Spleen (tissue), 11 donors: ENCODE results near the gene RAD23B. TPM values are rescaled to one million over a fixed set of nuclear protein-coding genes. Genes with fewer than 3 reads are reported as not detected.

Source experiments
- DNase-seq: peaks from one replicate; pipeline ENCODE4 v3.0.0-alpha.2; 2020
- H3K27ac ChIP-seq, 8 donors: fragments of 200-600 bp; sonication (generic) in 7 of 8; 1 replicate in 4 of 8; 2 replicates in 4 of 8; pipeline versions ENCODE4 v1.5.0 to v1.8.0; 2016 to 2021; ENCODE audit warnings: inconsistent platforms in 4 of 8, mild to moderate bottlenecking in 4 of 8, moderate library complexity in 1 of 8
- H3K27me3 ChIP-seq, 7 donors: fragments of 200-600 bp; sonication (generic) in 6 of 7; replicated peaks in 1 of 7; 1 replicate in 4 of 7; 2 replicates in 3 of 7; pipeline versions ENCODE4 v1.5.0 to v1.8.0; 2016 to 2021; ENCODE audit warnings: inconsistent platforms in 3 of 7, mild to moderate bottlenecking in 1 of 7
- H3K36me3 ChIP-seq, 6 donors: fragments of 200-600 bp; sonication (generic) in 5 of 6; 1 replicate in 4 of 6; 2 replicates in 2 of 6; pipeline versions ENCODE4 v1.5.0 to v1.8.0; 2016 to 2021; ENCODE audit warnings: inconsistent platforms in 2 of 6
- H3K4me1 ChIP-seq, 6 donors: fragments of 200-600 bp; sonication (generic) in 5 of 6; 1 replicate in 3 of 6; 2 replicates in 3 of 6; pipeline versions ENCODE4 v1.5.0 to v1.8.0; 2016 to 2021; ENCODE audit warnings: inconsistent platforms in 3 of 6
- H3K4me3 ChIP-seq, 8 donors: fragments of 200-600 bp; sonication (generic) in 7 of 8; 1 replicate in 4 of 8; 2 replicates in 4 of 8; pipeline versions ENCODE4 v1.5.0 to v1.8.0; 2016 to 2021; ENCODE audit warnings: inconsistent platforms in 4 of 8, mild to moderate bottlenecking in 4 of 8, moderate library complexity in 2 of 8
- H3K9me3 ChIP-seq, 8 donors: fragments of 200-600 bp; sonication (generic) in 7 of 8; 1 replicate in 4 of 8; 2 replicates in 4 of 8; pipeline versions ENCODE4 v1.5.0 to v1.8.0; 2016 to 2021; ENCODE audit warnings: inconsistent platforms in 4 of 8
- CTCF ChIP-seq, 11 experiments: fragments of 200-600 bp in 7 of 11; fragments of 450-650 bp in 4 of 11; sonication (generic) in 4 of 11; IDR thresholded peaks in 8 of 11; conservative IDR thresholded peaks in 3 of 11; 1 replicate in 7 of 11; 2 replicates in 4 of 11; pipeline versions ENCODE4 v1.4.0 to v1.8.0; 2016 to 2021; ENCODE audit warnings: antibody characterized with exemption in 11 of 11, inconsistent platforms in 4 of 11, mild to moderate bottlenecking in 1 of 11
- POLR2A ChIP-seq, 3 donors: fragments of 450-650 bp; IDR thresholded peaks; one replicate each; pipeline ENCODE4 v1.5.1; 2017; ENCODE audit warnings: antibody characterized with exemption in 3 of 3, mild to moderate bottlenecking in 1 of 3
- POLR2AphosphoS5 ChIP-seq, 3 donors: sonication (generic); formaldehyde crosslinking; IDR thresholded peaks; one replicate each; pipeline ENCODE4 v1.5.1; 2017; ENCODE audit warnings: antibody characterized with exemption in 3 of 3
- WGBS, 5 donors: extraction: QIAGEN DNeasy Blood & Tissue Kit in 3 of 5; methylation state at CpG; one replicate each; pipeline versions ENCODE4 v1.1.5 to v1.1.7; 2013 to 2018; 5-methylcytosine and 5-hydroxymethylcytosine counted together
- intact Hi-C: fragments of 100-400 bp; cut with DNase I; formaldehyde crosslinking; loops from one replicate; pipeline ENCODE4 v1.15.0; 2023; ENCODE audit warnings: low total_unique reads
- polyA plus RNA-seq, 3 donors: library from polyadenylated mRNA; stranded (reverse); fragments of 200-250 nt; gene quantifications; one replicate each; pipeline ENCODE4 v1.2.1, GENCODE V29; 2013
- total RNA-seq, 7 donors: library from RNA; depleted of rRNA in 3 of 7; stranded (reverse); fragments of >200 nt in 3 of 7; fragmentation: NEBNext Ultra II Directional in 4 of 7; extraction: Animal tissue kit (Norgen Biotek cat#: 25700) in 4 of 7; gene quantifications; one replicate each; pipeline versions ENCODE4 v1.1.0 to v1.2.1, GENCODE V29; 2016 to 2021
- donor health status: healthy with polysubstance abuse.
- donor health status: DM: no; HTN: no; CAD: no; lungs with moderate emphysema.
- donor health status: DM: no; HTN: no; CAD: no.
- donor health status: Bipolar disorder and iron deficiency.
- donor health status: healthy.
- donor health status: DM: no; HTN: no; CAD: no.
- donor health status: DM: yes; HTN: yes; CAD: no.

The RAD23B gene
- total and polyA plus RNA-seq, 10 donors = 21.3 to 91.9 (median 64.5) TPM

- Histone ChIP-seq H3K27ac (no peak overlapping the region), H3K9me3 (peaks cover 0 to 8% (median 0%) of the 10 kb centered on the region in 8 donors), H3K36me3 (peaks cover 5 to 100% (median 73%) of the 10 kb centered on the region in 6 donors), H3K4me3 (no peak overlapping the region), H3K4me1 (peaks cover 0 to 17% (median 3%) of the 10 kb centered on the region in 6 donors), H3K27me3 (no peaks in the 10 kb centered on the region)
- intact Hi-C loops = no loop called here
- WGBS, 5 donors = 96 to 100% (median 98%) methylated on average over 7 of the region's 7 CpGs
- no peak for TF ChIP-seq CTCF (IDR thresholded peaks at IDR 0.05 in 8 of 11, conservative IDR thresholded peaks at IDR 0.05 in 3 of 11)
- TF ChIP-seq POLR2A (IDR thresholded peaks at IDR 0.05) = no peak
- peak in 1 of 3 donors; percentile 18 for TF ChIP-seq POLR2AphosphoS5 (IDR thresholded peaks at IDR 0.05)
- no peak for DNase-seq
These were observed 45.4 kb downstream of the RAD23B start for GRCh38 chr9:107328510-107328909.

DNA sequence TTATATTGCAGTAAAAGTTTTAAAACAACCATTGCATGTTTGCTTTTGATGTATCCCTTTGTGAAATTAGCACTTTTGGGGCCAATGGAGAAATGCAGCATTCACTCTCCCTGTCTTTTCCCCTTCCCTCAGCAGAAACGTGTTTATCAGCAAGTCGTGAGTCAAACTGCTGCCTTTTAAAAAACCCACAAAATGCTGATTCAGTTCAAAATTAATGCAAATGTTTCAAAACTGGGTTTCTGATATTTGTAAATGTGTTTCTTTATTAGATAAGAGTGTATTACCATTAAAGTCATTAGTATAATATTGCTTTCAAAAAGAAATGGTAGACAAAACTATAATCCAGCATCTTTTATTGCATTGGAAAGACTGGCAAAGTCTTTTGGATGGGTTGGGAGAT, 47.3 kb downstream of the RAD23B start:
- H3K36me3 ChIP-seq = peaks cover 5 to 100% (median 65%) of the 10 kb centered on the region in 6 donors
- 49 to 81% (median 53%) methylated on average over 2 of the region's 2 CpGs for WGBS, 5 donors

GRCh38 chr9:107332883-107333282, 49.8 kb downstream of the RAD23B start:
- no peak for TF ChIP-seq CTCF (IDR thresholded peaks at IDR 0.05 in 8 of 11, conservative IDR thresholded peaks at IDR 0.05 in 3 of 11)
- no peak for TF ChIP-seq POLR2AphosphoS5 (IDR thresholded peaks at IDR 0.05)
- no peak for TF ChIP-seq POLR2A (IDR thresholded peaks at IDR 0.05)
- intact Hi-C loops = loop anchor here (10.0 kb wide), 1 partner anchor 48 kb away; the partner anchor contains the start of gene RAD23B
- Histone ChIP-seq H3K36me3 (peaks cover 5 to 87% (median 55%) of the 10 kb centered on the region in 6 donors), H3K9me3 (no peaks in the 10 kb centered on the region), H3K27me3 (no peaks in the 10 kb centered on the region), H3K27ac (no peak overlapping the region), H3K4me3 (no peak overlapping the region), H3K4me1 (no peaks in the 10 kb centered on the region)
- WGBS, 5 donors = 91 to 100% (median 100%) methylated on average over 2 of the region's 2 CpGs
- DNase-seq = no peak

More for the DNA sequence above, 47.3 kb downstream of the RAD23B start:
- Histone ChIP-seq H3K27me3 (no peaks in the 10 kb centered on the region), H3K9me3 (peaks cover 0 to 7% (median 0%) of the 10 kb centered on the region in 8 donors), H3K4me3 (no peak overlapping the region), H3K4me1 (peaks cover 0 to 3% (median 0%) of the 10 kb centered on the region in 6 donors), H3K27ac (no peak overlapping the region)
- intact Hi-C loops = loop anchor here (10.0 kb wide), 1 partner anchor 46 kb away; the partner anchor contains the start of gene RAD23B
- no peak for DNase-seq
- no peak for TF ChIP-seq CTCF (IDR thresholded peaks at IDR 0.05 in 8 of 11, conservative IDR thresholded peaks at IDR 0.05 in 3 of 11)

GRCh38 chr9:107333363-107333762, 50.3 kb downstream of the RAD23B start:
- WGBS, 5 donors = 94 to 98% (median 98%) methylated on average over 2 of the region's 2 CpGs
- no peaks in the 10 kb centered on the region for H3K4me1 ChIP-seq
- no peak overlapping the region for H3K4me3 ChIP-seq
- H3K36me3 ChIP-seq = peaks cover 5 to 87% (median 53%) of the 10 kb centered on the region in 6 donors
- H3K27me3 ChIP-seq = no peaks in the 10 kb centered on the region
- H3K27ac ChIP-seq = no peak overlapping the region
- H3K9me3 ChIP-seq = no peaks in the 10 kb centered on the region
- DNase-seq = no peak
- intact Hi-C loops = loop anchor here (10.0 kb wide), 1 partner anchor 49 kb away; the partner anchor contains the start of gene RAD23B
- no peak for TF ChIP-seq POLR2AphosphoS5 (IDR thresholded peaks at IDR 0.05)
- no peak for TF ChIP-seq POLR2A (IDR thresholded peaks at IDR 0.05)
- TF ChIP-seq CTCF (IDR thresholded peaks at IDR 0.05 in 8 of 11, conservative IDR thresholded peaks at IDR 0.05 in 3 of 11) = no peak
